Measurements from ENCODE around the gene CCDC110. TPM values are rescaled to one million over a fixed set of nuclear protein-coding genes. Genes with fewer than 3 reads are reported as not detected.

The CCDC110 gene
- total and polyA plus RNA-seq, 2 experiments from 2014 or later: 3.1 TPM; not detected in 1

DNA sequence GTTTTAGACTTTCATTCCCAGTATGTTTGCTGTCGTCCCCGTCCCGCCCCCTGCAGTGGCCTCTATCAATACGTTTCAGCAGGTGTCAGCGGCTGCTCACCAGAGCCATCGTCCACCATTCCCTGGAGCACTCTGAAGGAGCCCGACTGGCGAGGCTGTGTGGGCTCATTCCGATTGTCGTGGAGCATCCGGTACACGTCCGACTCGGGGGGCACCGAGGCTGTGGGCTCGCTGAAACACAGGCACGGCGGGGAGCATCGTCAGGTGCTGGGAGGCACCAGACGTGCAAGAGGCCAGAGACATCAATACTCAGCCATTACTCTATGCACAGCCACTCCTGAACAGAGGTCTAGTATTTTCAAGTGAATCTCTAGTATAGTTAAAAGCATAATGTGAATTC is 34.9 kb upstream of the CCDC110 start:
- H3K4me1 ChIP-seq (ENCODE audit: low read depth): no peaks in the 10 kb centered on the region
- no peak for DNase-seq (ENCODE audit: low read depth in 1 of 2, low spot score in 1 of 2)
- H3K27me3 ChIP-seq: no peaks in the 10 kb centered on the region
- no peak overlapping the region for H3K4me3 ChIP-seq
- TF ChIP-seq, protein P1, sequence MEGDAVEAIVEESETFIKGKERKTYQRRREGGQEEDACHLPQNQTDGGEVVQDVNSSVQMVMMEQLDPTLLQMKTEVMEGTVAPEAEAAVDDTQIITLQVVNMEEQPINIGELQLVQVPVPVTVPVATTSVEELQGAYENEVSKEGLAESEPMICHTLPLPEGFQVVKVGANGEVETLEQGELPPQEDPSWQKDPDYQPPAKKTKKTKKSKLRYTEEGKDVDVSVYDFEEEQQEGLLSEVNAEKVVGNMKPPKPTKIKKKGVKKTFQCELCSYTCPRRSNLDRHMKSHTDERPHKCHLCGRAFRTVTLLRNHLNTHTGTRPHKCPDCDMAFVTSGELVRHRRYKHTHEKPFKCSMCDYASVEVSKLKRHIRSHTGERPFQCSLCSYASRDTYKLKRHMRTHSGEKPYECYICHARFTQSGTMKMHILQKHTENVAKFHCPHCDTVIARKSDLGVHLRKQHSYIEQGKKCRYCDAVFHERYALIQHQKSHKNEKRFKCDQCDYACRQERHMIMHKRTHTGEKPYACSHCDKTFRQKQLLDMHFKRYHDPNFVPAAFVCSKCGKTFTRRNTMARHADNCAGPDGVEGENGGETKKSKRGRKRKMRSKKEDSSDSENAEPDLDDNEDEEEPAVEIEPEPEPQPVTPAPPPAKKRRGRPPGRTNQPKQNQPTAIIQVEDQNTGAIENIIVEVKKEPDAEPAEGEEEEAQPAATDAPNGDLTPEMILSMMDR (IDR thresholded peaks at IDR 0.05; ENCODE audit: low read depth, low read length): no peak
- no peaks in the 10 kb centered on the region for H3K9me3 ChIP-seq (ENCODE audit: low read depth)
- H3K36me3 ChIP-seq: no peaks in the 10 kb centered on the region
- no peak overlapping the region for H3K27ac ChIP-seq

DNA sequence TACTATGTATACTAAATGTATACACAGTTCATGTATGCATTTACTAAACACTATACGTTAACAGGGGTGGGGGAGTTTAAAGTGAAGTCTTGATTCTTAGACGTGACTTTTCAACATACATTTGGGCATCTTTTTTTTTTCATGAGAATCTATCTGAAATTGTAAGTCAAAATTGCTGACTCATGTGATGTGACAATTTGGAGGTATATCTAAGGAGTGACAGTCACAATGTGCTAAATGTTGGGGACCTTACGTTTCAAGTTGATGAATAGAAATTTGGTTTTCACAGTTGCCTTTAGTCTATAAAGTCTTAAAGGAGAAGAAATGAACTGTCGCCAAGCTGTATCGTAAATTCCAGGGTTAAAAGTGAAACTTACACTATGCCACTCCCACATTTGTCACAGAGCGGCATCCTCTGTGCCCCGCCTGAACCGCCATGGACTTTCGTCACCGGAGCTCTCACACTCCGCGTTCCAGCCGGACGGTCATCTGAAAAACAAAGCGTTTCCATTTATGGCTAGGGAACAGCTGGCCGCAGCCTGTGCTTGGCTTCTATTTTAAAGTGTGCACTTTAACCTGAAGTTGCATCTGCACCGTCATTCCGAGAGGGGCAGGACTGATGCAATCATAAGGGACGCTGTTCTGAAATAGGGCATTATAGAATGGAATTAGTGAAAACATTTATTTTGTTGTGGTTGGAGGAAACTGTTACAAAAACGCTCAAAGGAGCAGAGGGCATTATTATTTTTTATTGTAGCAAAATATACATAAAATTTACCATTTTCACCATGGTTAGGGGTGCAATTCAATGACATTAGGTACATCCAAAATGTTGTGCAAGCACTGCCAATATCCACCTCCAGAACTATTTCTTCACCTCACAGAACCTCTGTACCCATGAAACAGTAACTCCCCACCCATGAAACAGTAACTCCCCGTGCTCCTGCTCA is 32.8 kb upstream of the CCDC110 start:
- H3K4me3 ChIP-seq: no peak overlapping the region
- H3K27ac ChIP-seq: no peak overlapping the region
- no peaks in the 10 kb centered on the region for H3K36me3 ChIP-seq
- H3K4me1 ChIP-seq (ENCODE audit: low read depth): no peaks in the 10 kb centered on the region
- H3K27me3 ChIP-seq: no peaks in the 10 kb centered on the region
- no peaks in the 10 kb centered on the region for H3K9me3 ChIP-seq (ENCODE audit: low read depth)
- DNase-seq (ENCODE audit: low read depth in 1 of 2, low spot score in 1 of 2): peak in 1 of 2 donors; percentile 77
- TF ChIP-seq, protein P1 (IDR thresholded peaks at IDR 0.05; ENCODE audit: low read depth, low read length): no peak

GRCh38 chr4:185502386-185502785 is 30.9 kb upstream of the CCDC110 start:
- no peak overlapping the region for H3K4me3 ChIP-seq
- no peak for DNase-seq (ENCODE audit: low read depth in 1 of 2, low spot score in 1 of 2)
- H3K4me1 ChIP-seq (ENCODE audit: low read depth): no peaks in the 10 kb centered on the region
- H3K9me3 ChIP-seq (ENCODE audit: low read depth): no peaks in the 10 kb centered on the region
- no peaks in the 10 kb centered on the region for H3K36me3 ChIP-seq
- TF ChIP-seq, protein P1 (IDR thresholded peaks at IDR 0.05; ENCODE audit: low read depth, low read length): no peak
- no peaks in the 10 kb centered on the region for H3K27me3 ChIP-seq
- H3K27ac ChIP-seq: no peak overlapping the region

DNA sequence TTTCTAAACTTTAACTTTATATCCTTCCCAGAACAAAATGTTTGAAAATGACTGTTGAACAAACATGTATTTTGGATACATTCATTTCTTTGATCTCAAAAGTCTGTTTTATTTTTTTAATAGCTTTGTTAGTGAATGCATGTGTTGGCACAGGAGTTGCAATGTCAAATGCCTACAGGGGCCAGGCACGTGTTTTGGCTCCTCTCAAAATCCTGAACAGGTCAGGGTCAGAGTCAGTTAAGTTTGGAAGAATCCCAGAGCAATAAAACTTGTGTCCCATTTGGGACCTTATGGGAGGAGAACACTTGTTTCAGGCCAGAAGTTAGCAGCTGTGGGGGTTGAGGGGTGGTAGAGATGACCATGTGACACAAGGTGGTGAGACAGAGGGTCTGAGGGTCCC is 29.0 kb upstream of the CCDC110 start:
- DNase-seq (ENCODE audit: low read depth in 1 of 2, low spot score in 1 of 2): no peak
- H3K27ac ChIP-seq: no peak overlapping the region
- H3K9me3 ChIP-seq (ENCODE audit: low read depth): no peaks in the 10 kb centered on the region
- H3K36me3 ChIP-seq: no peaks in the 10 kb centered on the region
- TF ChIP-seq, protein P1 (IDR thresholded peaks at IDR 0.05; ENCODE audit: low read depth, low read length): no peak
- no peaks in the 10 kb centered on the region for H3K4me1 ChIP-seq (ENCODE audit: low read depth)
- no peaks in the 10 kb centered on the region for H3K27me3 ChIP-seq
- no peak overlapping the region for H3K4me3 ChIP-seq

- H3K4me3 ChIP-seq: no peak overlapping the region
- no peaks in the 10 kb centered on the region for H3K4me1 ChIP-seq (ENCODE audit: low read depth)
- no peaks in the 10 kb centered on the region for H3K36me3 ChIP-seq
- TF ChIP-seq, protein P1 (IDR thresholded peaks at IDR 0.05; ENCODE audit: low read depth, low read length): no peak
- H3K9me3 ChIP-seq (ENCODE audit: low read depth): no peaks in the 10 kb centered on the region
- no peak for DNase-seq (ENCODE audit: low read depth in 1 of 2, low spot score in 1 of 2)
- no peak overlapping the region for H3K27ac ChIP-seq
- no peaks in the 10 kb centered on the region for H3K27me3 ChIP-seq
Observed at GRCh38 chr4:185500035-185500434, 28.5 kb upstream of the CCDC110 start.

Data from cardiac muscle cell (in vitro differentiated cells and primary cell).